CD4-positive, alpha-beta memory T cell (primary cell): ENCODE data around the gene ZFHX3. TPM values are rescaled to one million over a fixed set of nuclear protein-coding genes. Genes with fewer than 3 reads are reported as not detected.

Experiments
- CTCF ChIA-PET: fragments of 350-600 bp; sonication (Branson Sonifier 250); formaldehyde crosslinking; loops from one replicate; lab custom pipeline; 2021; ENCODE audit warnings: inconsistent platforms; ENCODE audit not compliant: partially characterized antibody; lab: Charles Lee
- POLR2A ChIA-PET: fragments of 350-600 bp; sonication (Branson Sonifier 250); formaldehyde crosslinking; loops from one replicate; lab custom pipeline; 2021; ENCODE audit not compliant: partially characterized antibody; lab: Charles Lee
- DNase-seq, 5 donors: peaks; one replicate each; pipeline versions ENCODE4 v3.0.0 to v3.0.0-alpha.2; 2020 to 2022; ENCODE audit warnings: mixed read lengths in 1 of 5
- H3K27ac ChIP-seq: one replicate; pipeline ENCODE4 v1.7.0; 2013; ENCODE audit warnings: low read depth, low read length
- H3K27me3 ChIP-seq: 2 replicates; pipeline ENCODE4 v1.7.0; 2013; ENCODE audit warnings: mild to moderate bottlenecking, low read length, moderate library complexity; ENCODE audit not compliant: insufficient read depth
- H3K36me3 ChIP-seq: 2 replicates; pipeline ENCODE4 v1.7.0; 2013; ENCODE audit warnings: mild to moderate bottlenecking, low read length, moderate library complexity; ENCODE audit not compliant: insufficient read depth
- H3K4me1 ChIP-seq: 2 replicates; pipeline ENCODE4 v1.7.0; 2013; ENCODE audit warnings: mild to moderate bottlenecking, low read length, moderate library complexity; ENCODE audit not compliant: insufficient read depth
- H3K4me3 ChIP-seq, 2 donors: one replicate each; pipeline ENCODE4 v1.7.0; 2013; ENCODE audit warnings: low read length in 2 of 2, mild to moderate bottlenecking in 1 of 2
- H3K9me3 ChIP-seq, 2 donors: one replicate each; pipeline ENCODE4 v1.7.0; 2013; ENCODE audit warnings: low read length in 2 of 2, control low read depth in 1 of 2; ENCODE audit not compliant: control insufficient read depth in 1 of 2
- H3K27ac Mint-ChIP-seq, 7 donors: one replicate each; pipeline ENCODE4 v1.8.0; 2020 to 2021; ENCODE audit warnings: mixed read lengths in 7 of 7, mild to moderate bottlenecking in 6 of 7, inconsistent platforms in 3 of 7, moderate library complexity in 3 of 7
- H3K27me3 Mint-ChIP-seq, 2 donors: one replicate each; pipeline ENCODE4 v1.8.0; 2020 to 2021; ENCODE audit warnings: mixed read lengths in 2 of 2
- H3K36me3 Mint-ChIP-seq, 2 donors: one replicate each; pipeline ENCODE4 v1.8.0; 2020 to 2021; ENCODE audit warnings: mixed read lengths in 2 of 2, inconsistent platforms in 1 of 2, mild to moderate bottlenecking in 1 of 2
- H3K4me1 Mint-ChIP-seq, 4 donors: one replicate each; pipeline ENCODE4 v1.8.0; 2020 to 2021; ENCODE audit warnings: mixed read lengths in 4 of 4, mild to moderate bottlenecking in 1 of 4
- H3K4me3 Mint-ChIP-seq, 8 donors: one replicate each; pipeline ENCODE4 v1.8.0; 2020 to 2021; ENCODE audit warnings: mixed read lengths in 8 of 8, mild to moderate bottlenecking in 7 of 8, moderate library complexity in 6 of 8, inconsistent platforms in 3 of 8
- H3K9me3 Mint-ChIP-seq, 8 donors: one replicate each; pipeline ENCODE4 v1.8.0; 2020 to 2021; ENCODE audit warnings: mixed read lengths in 8 of 8, mild to moderate bottlenecking in 5 of 8, inconsistent platforms in 3 of 8, moderate library complexity in 1 of 8
- intact Hi-C: fragments of 100-400 bp; cut with micrococcal nuclease; formaldehyde crosslinking; loops from one replicate; pipeline ENCODE4 v1.15.1; 2023
- polyA plus RNA-seq, 2 donors: library from polyadenylated mRNA; unstranded; fragments of 300-500 nt; fragmentation: Illumina TruSeq; gene quantifications; one replicate each; pipeline ENCODE4 v1.2.3, GENCODE V29; 2021
- total RNA-seq, 2 experiments: library from RNA; stranded (reverse); gene quantifications; one replicate each; pipeline ENCODE4 v1.2.3, GENCODE V29; 2021

ZFHX3 gene
- total and polyA plus RNA-seq, 4 experiments from 2014 or later, result 0.01 to 0.99 (median 0.36) TPM

DNA sequence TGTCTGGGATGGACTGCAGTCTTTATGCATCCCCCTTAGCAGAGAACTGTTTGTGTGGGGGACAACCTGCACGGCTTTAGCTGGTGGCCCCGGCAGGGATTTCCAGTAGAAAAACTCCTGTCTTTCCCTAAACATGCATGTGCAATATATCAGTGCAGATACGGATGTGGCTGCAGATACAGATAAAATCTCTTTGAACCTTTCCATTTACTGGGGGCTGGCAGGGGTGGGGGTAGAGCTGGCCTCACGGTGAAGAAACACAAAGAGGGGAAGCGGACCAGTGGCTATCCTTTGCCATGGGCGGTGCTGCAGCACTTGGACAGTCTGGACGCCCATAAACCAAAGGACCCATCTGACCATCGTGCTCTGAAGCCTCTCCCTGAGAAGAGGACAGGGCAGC is 201.3 kb downstream of the ZFHX3 start:
- intact Hi-C loops, result no loop called here

DNA sequence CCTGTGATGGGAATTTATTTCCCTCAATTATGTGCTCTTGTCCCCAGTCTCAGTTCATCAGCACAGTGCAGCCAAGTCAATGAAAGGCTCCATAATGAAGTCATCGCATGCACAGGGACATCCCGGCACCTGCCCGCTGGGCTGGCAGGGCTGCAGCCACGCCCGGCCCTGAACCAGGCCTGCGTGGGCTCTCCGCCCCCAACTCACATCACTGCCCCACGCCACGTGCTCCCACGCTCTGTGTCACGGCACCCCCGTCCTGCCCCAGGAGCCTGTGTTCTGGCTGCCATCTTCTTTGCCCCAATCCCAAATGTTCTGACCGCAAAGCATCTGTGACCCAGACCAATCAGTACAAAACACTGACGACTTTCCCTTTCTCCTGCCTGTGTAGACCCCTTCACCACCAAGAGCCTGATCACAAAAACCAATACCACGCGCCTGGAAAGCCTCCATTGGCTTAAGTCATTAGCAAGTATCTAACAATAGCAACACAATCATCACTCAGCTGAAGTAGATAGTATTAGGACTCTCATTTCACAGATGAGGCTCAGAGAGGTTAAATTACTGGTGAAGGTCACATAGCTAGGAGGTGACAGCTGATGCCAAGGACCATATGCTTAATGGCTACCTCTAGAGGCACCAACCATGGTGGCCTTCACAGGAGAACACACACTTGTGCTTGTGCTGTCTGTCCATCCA is 202.5 kb downstream of the ZFHX3 start:
- no peak overlapping the region for H3K4me3 Mint-ChIP-seq

More for the DNA sequence above, 201.3 kb downstream of the ZFHX3 start:
- Histone ChIP-seq H3K27ac (no peak overlapping the region), H3K4me1 (no peaks in the 10 kb centered on the region), H3K9me3 (no peaks in the 10 kb centered on the region), H3K4me3 (no peak overlapping the region), H3K36me3 (no peaks in the 10 kb centered on the region), H3K27me3 (no peaks in the 10 kb centered on the region)
- H3K36me3 Mint-ChIP-seq, result no peaks in the 10 kb centered on the region
- H3K27ac Mint-ChIP-seq, result no peak overlapping the region
- ChIA-PET POLR2A (no interaction called here), CTCF (interaction anchor here (1.8 kb wide), 1 partner anchor 14 kb away, joined by 8 read pairs; no protein-coding TSS in a partner anchor)
- peaks cover 0 to 2% (median 0%) of the 10 kb centered on the region in 8 donors for H3K9me3 Mint-ChIP-seq
- no peak overlapping the region for H3K4me3 Mint-ChIP-seq
- DNase-seq, result no peak
- peaks cover 0 to 13% (median 3%) of the 10 kb centered on the region in 4 donors for H3K4me1 Mint-ChIP-seq
- H3K27me3 Mint-ChIP-seq, result peaks cover 6 to 9% of the 10 kb centered on the region in 2 donors

DNA sequence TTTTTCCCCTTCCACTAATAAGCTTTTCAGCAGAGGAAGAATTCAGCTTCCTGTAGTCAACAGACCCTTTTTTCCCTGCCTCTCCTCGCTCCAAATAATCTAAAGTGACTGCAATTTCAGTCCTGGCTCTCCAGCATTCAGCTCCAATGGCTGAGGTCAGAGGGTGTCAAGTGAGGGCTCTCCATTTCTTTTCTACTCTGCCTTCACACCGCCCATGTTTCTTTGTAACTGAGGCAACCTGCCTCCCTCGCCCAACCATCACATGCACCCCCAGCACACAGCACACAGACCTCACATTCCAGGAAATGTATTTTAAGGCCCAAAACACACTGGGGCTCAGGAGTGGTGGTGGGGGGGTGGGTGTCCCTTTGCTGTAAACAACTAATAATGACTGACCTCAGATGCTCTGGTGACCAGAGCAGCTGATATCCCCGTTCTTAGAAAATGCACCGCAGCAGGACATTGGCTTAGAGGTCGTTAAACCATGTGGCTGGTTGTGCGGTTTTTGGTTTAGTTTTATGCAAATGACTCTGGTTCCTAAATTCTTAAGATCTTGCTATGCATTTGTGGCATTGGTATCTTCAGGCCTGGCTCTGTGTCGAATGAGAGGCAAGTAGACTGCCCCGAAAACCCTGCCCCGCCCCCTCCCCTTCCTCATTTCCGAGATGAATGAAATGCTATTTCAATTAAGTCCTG is 203.6 kb downstream of the ZFHX3 start:
- DNase-seq, result no peak
- H3K27ac ChIP-seq, result no peak overlapping the region
- no peaks in the 10 kb centered on the region for H3K36me3 ChIP-seq
- H3K27me3 ChIP-seq, result no peaks in the 10 kb centered on the region
- Mint-ChIP-seq H3K27ac (no peak overlapping the region), H3K9me3 (no peaks in the 10 kb centered on the region), H3K27me3 (peaks cover 6 to 9% of the 10 kb centered on the region in 2 donors), H3K36me3 (no peaks in the 10 kb centered on the region), H3K4me1 (peaks cover 0 to 13% (median 3%) of the 10 kb centered on the region in 4 donors), H3K4me3 (peak overlapping the region in 1 of 8 donors; percentile 41)
- intact Hi-C loops, result no loop called here
- H3K4me3 ChIP-seq, result no peak overlapping the region
- no peaks in the 10 kb centered on the region for H3K9me3 ChIP-seq
- no peaks in the 10 kb centered on the region for H3K4me1 ChIP-seq
- CTCF ChIA-PET, result interaction anchor here (1.9 kb wide), 1 partner anchor 11 kb away, joined by 13 read pairs; no protein-coding TSS in a partner anchor
- POLR2A ChIA-PET, result no interaction called here

More for the DNA sequence above, 202.5 kb downstream of the ZFHX3 start:
- ChIA-PET POLR2A (no interaction called here), CTCF (interaction anchor here (0.7 to 1.9 kb wide), 2 partner anchors 12 to 13 kb away, joined by 3 to 13 read pairs; no protein-coding TSS in a partner anchor)
- Mint-ChIP-seq H3K4me1 (peaks cover 0 to 13% (median 3%) of the 10 kb centered on the region in 4 donors), H3K9me3 (peaks cover 0 to 2% (median 0%) of the 10 kb centered on the region in 8 donors), H3K27me3 (peaks cover 7 to 9% of the 10 kb centered on the region in 2 donors), H3K27ac (no peak overlapping the region), H3K36me3 (no peaks in the 10 kb centered on the region)
- H3K27ac ChIP-seq, result no peak overlapping the region
- DNase-seq, result no peak
- no peaks in the 10 kb centered on the region for H3K4me1 ChIP-seq
- H3K36me3 ChIP-seq, result no peaks in the 10 kb centered on the region
- H3K9me3 ChIP-seq, result no peaks in the 10 kb centered on the region
- intact Hi-C loops, result no loop called here
- H3K4me3 ChIP-seq, result no peak overlapping the region
- H3K27me3 ChIP-seq, result no peaks in the 10 kb centered on the region

DNA sequence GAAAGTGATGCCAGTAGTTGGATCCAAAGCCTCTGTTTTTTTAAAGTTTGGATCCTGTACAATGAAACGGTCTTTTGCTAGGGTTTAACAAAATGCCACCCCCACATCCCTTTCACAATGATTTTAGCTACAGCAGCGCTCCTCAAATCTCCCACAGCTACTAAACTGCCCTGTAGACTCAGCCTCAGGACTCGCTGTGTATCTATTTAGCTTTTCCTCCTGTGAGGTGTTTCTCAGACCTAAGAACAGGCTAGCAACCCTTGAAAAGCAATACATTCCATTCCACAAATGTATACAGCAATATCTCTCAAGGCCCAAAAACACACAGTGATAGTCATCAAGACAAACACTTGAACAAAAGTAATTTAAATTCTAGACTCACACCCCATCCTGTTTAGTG is 206.4 kb downstream of the ZFHX3 start:
- Mint-ChIP-seq H3K9me3 (no peaks in the 10 kb centered on the region), H3K27ac (no peak overlapping the region), H3K27me3 (peaks cover 6 to 9% of the 10 kb centered on the region in 2 donors), H3K4me1 (peaks cover 0 to 13% (median 3%) of the 10 kb centered on the region in 4 donors), H3K36me3 (no peaks in the 10 kb centered on the region), H3K4me3 (no peak overlapping the region)
- H3K4me3 ChIP-seq, result no peak overlapping the region
- DNase-seq, result no peak
- H3K4me1 ChIP-seq, result no peaks in the 10 kb centered on the region
- H3K9me3 ChIP-seq, result no peaks in the 10 kb centered on the region
- no peaks in the 10 kb centered on the region for H3K27me3 ChIP-seq
- intact Hi-C loops, result no loop called here
- ChIA-PET POLR2A (no interaction called here), CTCF (interaction anchor here (2.2 to 2.8 kb wide), 2 partner anchors 9 to 12 kb away, joined by 5 to 13 read pairs; no protein-coding TSS in a partner anchor)
- no peaks in the 10 kb centered on the region for H3K36me3 ChIP-seq
- no peak overlapping the region for H3K27ac ChIP-seq

DNA sequence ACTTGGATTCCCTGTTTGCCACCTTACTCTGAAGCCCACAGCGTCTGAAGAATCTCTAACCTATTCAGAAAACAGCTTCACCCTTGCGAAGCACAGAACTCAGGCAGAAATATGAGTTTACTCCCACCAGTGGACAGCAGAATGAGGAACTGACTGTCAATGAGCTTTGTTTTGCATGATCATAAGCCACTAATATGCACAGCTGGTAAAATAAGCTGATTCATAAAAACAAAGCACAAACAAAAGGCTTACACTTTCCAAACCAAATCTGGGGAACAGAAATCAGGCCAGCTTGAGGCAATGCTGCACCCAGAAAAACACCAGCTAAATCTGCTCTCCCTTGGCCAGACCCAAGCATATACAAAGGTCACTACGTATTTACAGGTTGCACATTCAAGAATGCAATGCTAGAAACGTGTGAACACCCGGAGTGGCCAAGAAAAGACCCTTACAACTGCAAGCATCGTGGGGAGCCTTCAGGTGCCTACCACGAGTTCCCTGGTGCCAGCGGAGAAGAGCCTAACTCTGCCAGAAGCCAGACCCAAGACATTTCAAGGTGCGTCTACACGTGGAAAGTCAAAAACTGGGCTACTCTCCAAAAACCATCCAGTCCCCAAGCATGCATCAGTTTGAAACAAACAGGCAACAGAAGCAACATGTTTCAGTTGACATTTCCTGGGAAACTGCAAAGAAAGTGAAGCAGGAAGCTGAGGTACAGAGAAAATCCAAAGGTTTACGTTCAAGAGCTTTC is 207.1 kb downstream of the ZFHX3 start:
- H3K9me3 Mint-ChIP-seq, result no peaks in the 10 kb centered on the region
- Histone ChIP-seq H3K4me3 (no peak overlapping the region), H3K4me1 (no peaks in the 10 kb centered on the region), H3K27me3 (no peaks in the 10 kb centered on the region), H3K36me3 (no peaks in the 10 kb centered on the region), H3K9me3 (no peaks in the 10 kb centered on the region), H3K27ac (no peak overlapping the region)
- CTCF ChIA-PET, result interaction anchor here (2.2 to 2.8 kb wide), 2 partner anchors 8 to 12 kb away, joined by 5 to 13 read pairs; no protein-coding TSS in a partner anchor
- no peak for DNase-seq
- H3K36me3 Mint-ChIP-seq, result no peaks in the 10 kb centered on the region
- H3K4me3 Mint-ChIP-seq, result no peak overlapping the region
- peaks cover 6 to 14% of the 10 kb centered on the region in 2 donors for H3K27me3 Mint-ChIP-seq
- intact Hi-C loops, result no loop called here
- peaks cover 0 to 13% (median 3%) of the 10 kb centered on the region in 4 donors for H3K4me1 Mint-ChIP-seq
- POLR2A ChIA-PET, result no interaction called here
- no peak overlapping the region for H3K27ac Mint-ChIP-seq

DNA sequence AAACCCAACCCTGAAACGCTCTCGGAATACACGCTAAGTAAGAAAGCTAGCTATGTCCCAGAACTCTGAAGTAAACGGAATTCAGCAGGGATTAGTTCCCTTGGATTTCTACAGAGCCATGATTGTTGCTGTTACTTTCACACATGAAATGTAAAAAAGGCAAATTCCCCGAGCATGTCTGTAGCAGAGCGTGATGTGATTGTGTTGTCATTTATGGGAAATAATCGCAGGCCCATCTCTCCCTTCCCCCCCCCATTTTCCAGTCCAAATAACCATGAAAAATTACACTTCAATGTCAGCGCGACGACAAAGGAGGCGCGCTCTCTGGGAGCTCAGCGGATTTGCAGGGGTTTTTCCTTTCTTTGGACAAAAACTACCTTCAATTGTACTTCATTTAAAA is 209.0 kb downstream of the ZFHX3 start:
- CTCF ChIA-PET, result no interaction called here
- H3K9me3 Mint-ChIP-seq, result no peaks in the 10 kb centered on the region
- H3K27ac Mint-ChIP-seq, result no peak overlapping the region
- no peak for DNase-seq
- H3K36me3 ChIP-seq, result no peaks in the 10 kb centered on the region
- no peak overlapping the region for H3K4me3 ChIP-seq
- H3K4me1 Mint-ChIP-seq, result peaks cover 0 to 4% (median 0%) of the 10 kb centered on the region in 4 donors
- intact Hi-C loops, result loop anchor here (10.0 kb wide), 1 partner anchor 1116 kb away; no protein-coding TSS in a partner anchor
- POLR2A ChIA-PET, result no interaction called here
- no peaks in the 10 kb centered on the region for H3K9me3 ChIP-seq
- H3K36me3 Mint-ChIP-seq, result no peaks in the 10 kb centered on the region
- no peaks in the 10 kb centered on the region for H3K27me3 ChIP-seq
- H3K27ac ChIP-seq, result no peak overlapping the region
- H3K27me3 Mint-ChIP-seq, result peaks cover 2 to 9% of the 10 kb centered on the region in 2 donors
- H3K4me1 ChIP-seq, result no peaks in the 10 kb centered on the region
- H3K4me3 Mint-ChIP-seq, result no peak overlapping the region

DNA sequence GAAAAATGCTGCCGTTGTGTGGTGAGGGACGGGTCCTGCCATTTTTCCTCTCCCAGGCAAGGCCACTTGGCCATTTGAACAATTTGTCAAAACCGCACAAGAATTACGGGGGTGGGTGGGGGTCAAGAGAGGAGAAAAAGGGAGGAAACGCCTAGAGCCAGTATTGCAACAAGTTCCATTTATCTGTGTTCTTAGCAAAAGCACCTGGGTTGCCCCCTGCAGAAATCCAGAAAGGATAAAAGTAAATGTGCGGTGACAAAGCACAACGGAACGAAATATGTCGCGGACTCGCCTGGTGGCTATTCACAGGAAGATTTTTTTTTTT is 209.4 kb downstream of the ZFHX3 start:
- Histone ChIP-seq H3K9me3 (no peaks in the 10 kb centered on the region), H3K27ac (no peak overlapping the region), H3K36me3 (no peaks in the 10 kb centered on the region), H3K4me1 (no peaks in the 10 kb centered on the region), H3K27me3 (no peaks in the 10 kb centered on the region), H3K4me3 (no peak overlapping the region)
- no peak overlapping the region for H3K4me3 Mint-ChIP-seq
- CTCF ChIA-PET, result no interaction called here
- no peak for DNase-seq
- H3K27ac Mint-ChIP-seq, result no peak overlapping the region
- intact Hi-C loops, result loop anchor here (10.0 kb wide), 1 partner anchor 1116 kb away; no protein-coding TSS in a partner anchor
- peaks cover 0 to 9% of the 10 kb centered on the region in 2 donors for H3K27me3 Mint-ChIP-seq
- no peaks in the 10 kb centered on the region for H3K4me1 Mint-ChIP-seq
- H3K36me3 Mint-ChIP-seq, result no peaks in the 10 kb centered on the region
- H3K9me3 Mint-ChIP-seq, result no peaks in the 10 kb centered on the region
- POLR2A ChIA-PET, result no interaction called here
